Lung (tissue), 12 donors: Measurements from ENCODE around the gene BEST1. TPM values are rescaled to one million over a fixed set of nuclear protein-coding genes. Genes with fewer than 3 reads are reported as not detected.

Experiments used
- ATAC-seq: fragments of 200-7000 bp; cut with Tn5 transposase; one replicate; pipeline ENCODE4 v1.9.1; 2020; ENCODE audit warnings: moderate number of reproducible peaks; ENCODE audit not compliant: insufficient read depth, low FRiP score
- DNase-seq, 3 donors: peaks; one replicate each; pipeline ENCODE4 v3.0.0-alpha.2; 2013 to 2017
- H3K27ac ChIP-seq, 2 donors: one replicate each; pipeline ENCODE4 v1.5.1; 2013; ENCODE audit warnings: mild to moderate bottlenecking in 2 of 2, moderate library complexity in 2 of 2, control low read depth in 1 of 2, inconsistent platforms in 1 of 2, low read depth in 1 of 2, low read length in 1 of 2
- H3K27me3 ChIP-seq, 3 donors: one replicate each; pipeline ENCODE4 v1.5.1; 2013; ENCODE audit warnings: low read length in 2 of 3; ENCODE audit not compliant: control insufficient read depth in 3 of 3, insufficient read depth in 3 of 3
- H3K36me3 ChIP-seq, 4 donors: one replicate each; pipeline ENCODE4 v1.5.1; 2013; ENCODE audit warnings: low read length in 4 of 4, mild to moderate bottlenecking in 1 of 4, moderate library complexity in 1 of 4; ENCODE audit not compliant: control insufficient read depth in 4 of 4, insufficient read depth in 4 of 4
- H3K4me1 ChIP-seq, 5 donors: one replicate each; pipeline ENCODE4 v1.5.1; 2013; ENCODE audit warnings: low read length in 5 of 5, mild to moderate bottlenecking in 2 of 5, moderate library complexity in 1 of 5; ENCODE audit not compliant: control insufficient read depth in 5 of 5, insufficient read depth in 5 of 5
- H3K4me3 ChIP-seq: one replicate; pipeline ENCODE4 v1.5.1; 2013; ENCODE audit warnings: mild to moderate bottlenecking, control low read depth, moderate library complexity
- H3K9ac ChIP-seq, 2 donors: one replicate each; pipeline ENCODE4 v1.5.1; 2013; ENCODE audit warnings: low read length in 2 of 2, control low read depth in 1 of 2; ENCODE audit not compliant: insufficient read depth in 1 of 2
- H3K9me3 ChIP-seq, 4 donors: one replicate each; pipeline ENCODE4 v1.5.1; 2013; ENCODE audit warnings: low read length in 3 of 4, mild to moderate bottlenecking in 1 of 4, moderate library complexity in 1 of 4; ENCODE audit not compliant: control insufficient read depth in 4 of 4, insufficient read depth in 3 of 4
- CTCF ChIP-seq: IDR thresholded peaks from 2 replicates; pipeline ENCODE4 v1.5.1; 2012; ENCODE audit warnings: mild to moderate bottlenecking; ENCODE audit errors: control extremely low read depth, extremely low read depth
- WGBS, 2 donors: extraction: QIAGEN DNeasy Blood & Tissue Kit; methylation state at CpG; one replicate each; pipeline ENCODE4 v1.1.7; 2013; 5-methylcytosine and 5-hydroxymethylcytosine counted together
- polyA plus RNA-seq, 2 donors: library from polyadenylated mRNA; stranded (reverse); fragments of 200-250 nt; gene quantifications; one replicate each; pipeline ENCODE4 v1.2.1, GENCODE V29; 2013
- total RNA-seq, 2 donors: library from RNA; depleted of rRNA in 1 of 2; stranded (reverse); fragments of >200 nt in 1 of 2; gene quantifications; one replicate each; pipeline ENCODE4 v1.2.1, GENCODE V29; 2014 to 2021
- donor health status: control.
- donor health status: control.
- donor health status: Bipolar disorder and iron deficiency.
- donor health status: healthy.
- donor health status: DM: yes; HTN: yes; CAD: no.

The BEST1 gene
- total and polyA plus RNA-seq, 4 donors = 4.9 to 27.3 (median 11.3) TPM

- no peak overlapping the region for H3K4me3 ChIP-seq
- ATAC-seq = no peak
- H3K9ac ChIP-seq = no peak overlapping the region
- peaks cover 0 to 21% (median 4%) of the 10 kb centered on the region in 5 donors for H3K4me1 ChIP-seq
- H3K27ac ChIP-seq = no peak overlapping the region
- peaks cover 0 to 3% (median 0%) of the 10 kb centered on the region in 3 donors for H3K27me3 ChIP-seq
- no peaks in the 10 kb centered on the region for H3K9me3 ChIP-seq
- no peak for DNase-seq
- TF ChIP-seq CTCF = no peak
- peaks cover 3 to 31% (median 22%) of the 10 kb centered on the region in 4 donors for H3K36me3 ChIP-seq
- 39 to 50% methylated on average over 2 of the region's 2 CpGs for WGBS, 2 donors
These were observed 9.0 kb downstream of the BEST1 start for GRCh38 chr11:61959114-61959513.

- Histone ChIP-seq H3K4me1 (peaks cover 0 to 21% (median 3%) of the 10 kb centered on the region in 5 donors), H3K9me3 (no peaks in the 10 kb centered on the region), H3K36me3 (peaks cover 4 to 36% (median 24%) of the 10 kb centered on the region in 4 donors), H3K27me3 (peaks cover 0 to 3% (median 0%) of the 10 kb centered on the region in 3 donors), H3K9ac (no peak overlapping the region), H3K4me3 (no peak overlapping the region), H3K27ac (no peak overlapping the region)
- ATAC-seq (no peak), DNase-seq (no peak)
- no peak for TF ChIP-seq CTCF
- 90 to 98% methylated on average over 6 of the region's 6 CpGs for WGBS, 2 donors
These were observed 9.5 kb downstream of the BEST1 start for GRCh38 chr11:61959678-61960077.

DNA sequence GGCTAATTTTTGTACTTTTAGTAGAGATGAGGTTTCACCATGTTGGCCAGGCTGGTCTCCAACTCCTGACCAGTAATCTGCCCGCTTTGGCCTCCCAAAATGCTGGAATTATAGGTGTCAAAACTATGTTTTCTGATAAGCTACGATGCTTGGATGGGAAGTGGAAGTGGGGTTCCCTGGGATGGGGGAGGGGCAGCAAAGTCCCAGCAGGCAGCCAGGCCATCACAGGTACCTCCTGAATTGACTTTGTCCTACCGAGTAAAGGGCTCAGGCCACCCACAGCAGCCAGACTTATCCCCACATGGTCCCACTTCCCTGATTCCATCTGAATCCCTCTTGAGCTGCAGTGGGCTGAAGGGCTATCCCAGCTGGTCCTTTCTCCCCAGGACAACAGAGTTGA, 10.4 kb downstream of the BEST1 start:
- no peaks in the 10 kb centered on the region for H3K27me3 ChIP-seq
- peak overlapping the region; percentile 8 to 55 for H3K27ac ChIP-seq
- H3K9ac ChIP-seq = no peak overlapping the region
- DNase-seq (no peak), ATAC-seq (no peak)
- H3K9me3 ChIP-seq = no peaks in the 10 kb centered on the region
- no peak for TF ChIP-seq CTCF
- H3K4me3 ChIP-seq = no peak overlapping the region
- H3K4me1 ChIP-seq = peaks cover 0 to 18% (median 9%) of the 10 kb centered on the region in 5 donors
- 83 to 84% methylated on average over 3 of the region's 3 CpGs for WGBS, 2 donors
- H3K36me3 ChIP-seq = peaks cover 4 to 44% (median 31%) of the 10 kb centered on the region in 4 donors
